ENCODE measurements around the gene MAP2K1. TPM values are rescaled to one million over a fixed set of nuclear protein-coding genes. Genes with fewer than 3 reads are reported as not detected.

The MAP2K1 gene
- total RNA-seq, 1 experiment from 2014 or later: 43.9 TPM

GRCh38 chr15:66403323-66403722, 16.6 kb downstream of the MAP2K1 start:
- H3K36me3 ChIP-seq: peaks cover 7% of the 10 kb centered on the region; the same call in 1 of the 2 replicates
- peaks cover 16% of the 10 kb centered on the region for H3K4me1 ChIP-seq (replicated peaks)
- DNase-seq (ENCODE audit: low read depth in 1 of 2, low spot score in 2 of 2): no peak
- H3K9me3 ChIP-seq (replicated peaks): no peaks in the 10 kb centered on the region; the same call in 1 of the 2 replicates
- H3K27me3 ChIP-seq (replicated peaks): no peaks in the 10 kb centered on the region
- H3K27ac ChIP-seq: no peak overlapping the region
- H3K4me3 ChIP-seq: no peak overlapping the region

GRCh38 chr15:66404122-66404521, 17.4 kb downstream of the MAP2K1 start:
- Histone ChIP-seq H3K9me3 (replicated peaks) (no peaks in the 10 kb centered on the region; the same call in 1 of the 2 replicates), H3K27ac (no peak overlapping the region), H3K4me3 (no peak overlapping the region), H3K4me1 (replicated peaks) (peaks cover 16% of the 10 kb centered on the region), H3K36me3 (peaks cover 7% of the 10 kb centered on the region; the same call in 1 of the 2 replicates), H3K27me3 (replicated peaks) (no peaks in the 10 kb centered on the region)
- DNase-seq (ENCODE audit: low read depth in 1 of 2, low spot score in 2 of 2): no peak

DNA sequence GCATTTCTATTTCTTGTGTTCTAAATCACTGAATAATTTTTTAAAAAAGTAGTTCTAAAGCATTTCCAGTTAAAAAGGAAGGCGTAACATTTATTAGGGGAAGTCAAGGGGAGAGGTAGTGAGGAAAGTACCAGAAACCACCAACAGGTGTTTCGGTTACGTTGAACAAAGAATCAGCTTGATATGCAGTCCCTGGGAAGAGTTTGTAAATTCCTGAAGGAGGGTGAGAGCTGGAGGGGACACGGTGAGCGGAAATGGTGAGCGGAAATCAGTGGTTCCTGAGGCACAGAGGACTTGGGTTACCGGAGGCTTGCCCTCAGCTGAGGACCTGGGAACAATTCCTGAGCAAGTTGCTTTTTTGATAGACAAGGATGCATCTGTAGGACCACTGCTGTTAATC, 17.8 kb downstream of the MAP2K1 start:
- no peak for DNase-seq (ENCODE audit: low read depth in 1 of 2, low spot score in 2 of 2)
- Histone ChIP-seq H3K4me1 (replicated peaks) (peaks cover 16% of the 10 kb centered on the region), H3K27me3 (replicated peaks) (no peaks in the 10 kb centered on the region), H3K27ac (no peak overlapping the region), H3K9me3 (replicated peaks) (no peaks in the 10 kb centered on the region; the same call in 1 of the 2 replicates), H3K4me3 (no peak overlapping the region), H3K36me3 (peaks cover 5% of the 10 kb centered on the region; the same call in 1 of the 2 replicates)

GRCh38 chr15:66405007-66405406, 18.3 kb downstream of the MAP2K1 start:
- H3K36me3 ChIP-seq: peaks cover 5% of the 10 kb centered on the region; the same call in 1 of the 2 replicates
- DNase-seq (ENCODE audit: low read depth in 1 of 2, low spot score in 2 of 2): no peak
- peaks cover 16% of the 10 kb centered on the region for H3K4me1 ChIP-seq (replicated peaks)
- no peaks in the 10 kb centered on the region for H3K27me3 ChIP-seq (replicated peaks)
- no peaks in the 10 kb centered on the region; the same call in 1 of the 2 replicates for H3K9me3 ChIP-seq (replicated peaks)
- no peak overlapping the region for H3K4me3 ChIP-seq
- no peak overlapping the region for H3K27ac ChIP-seq

DNA sequence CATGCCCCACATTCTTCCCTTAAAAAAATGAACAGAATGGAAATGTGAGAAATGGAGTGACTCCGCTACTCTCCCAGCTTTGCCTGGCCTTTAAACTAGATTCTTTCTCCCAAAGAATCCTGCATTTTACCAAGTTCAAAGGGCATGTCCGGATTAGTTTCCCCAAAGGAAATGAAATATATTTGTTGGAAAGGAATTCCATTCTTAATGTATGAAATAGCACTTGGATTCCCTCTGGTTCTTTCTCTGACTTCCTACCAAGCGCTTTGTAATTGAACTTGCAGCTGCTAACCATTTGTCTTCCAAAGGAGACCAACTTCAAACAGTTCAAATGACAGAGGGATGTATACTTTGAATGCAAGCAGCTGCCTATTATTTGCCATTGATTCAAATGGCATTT, 18.9 kb downstream of the MAP2K1 start:
- Histone ChIP-seq H3K27me3 (replicated peaks) (no peaks in the 10 kb centered on the region), H3K36me3 (peaks cover 5% of the 10 kb centered on the region; the same call in 1 of the 2 replicates), H3K4me1 (replicated peaks) (peaks cover 16% of the 10 kb centered on the region), H3K9me3 (replicated peaks) (no peaks in the 10 kb centered on the region), H3K4me3 (no peak overlapping the region), H3K27ac (no peak overlapping the region)
- no peak for DNase-seq (ENCODE audit: low read depth in 1 of 2, low spot score in 2 of 2)

GRCh38 chr15:66408254-66408653, 21.5 kb downstream of the MAP2K1 start:
- H3K9me3 ChIP-seq (replicated peaks): no peaks in the 10 kb centered on the region
- DNase-seq (ENCODE audit: low read depth in 1 of 2, low spot score in 2 of 2): no peak
- no peak overlapping the region for H3K4me3 ChIP-seq
- H3K27me3 ChIP-seq (replicated peaks): no peaks in the 10 kb centered on the region
- H3K4me1 ChIP-seq (replicated peaks): peaks cover 10% of the 10 kb centered on the region
- H3K36me3 ChIP-seq: no peaks in the 10 kb centered on the region
- no peak overlapping the region for H3K27ac ChIP-seq

DNA sequence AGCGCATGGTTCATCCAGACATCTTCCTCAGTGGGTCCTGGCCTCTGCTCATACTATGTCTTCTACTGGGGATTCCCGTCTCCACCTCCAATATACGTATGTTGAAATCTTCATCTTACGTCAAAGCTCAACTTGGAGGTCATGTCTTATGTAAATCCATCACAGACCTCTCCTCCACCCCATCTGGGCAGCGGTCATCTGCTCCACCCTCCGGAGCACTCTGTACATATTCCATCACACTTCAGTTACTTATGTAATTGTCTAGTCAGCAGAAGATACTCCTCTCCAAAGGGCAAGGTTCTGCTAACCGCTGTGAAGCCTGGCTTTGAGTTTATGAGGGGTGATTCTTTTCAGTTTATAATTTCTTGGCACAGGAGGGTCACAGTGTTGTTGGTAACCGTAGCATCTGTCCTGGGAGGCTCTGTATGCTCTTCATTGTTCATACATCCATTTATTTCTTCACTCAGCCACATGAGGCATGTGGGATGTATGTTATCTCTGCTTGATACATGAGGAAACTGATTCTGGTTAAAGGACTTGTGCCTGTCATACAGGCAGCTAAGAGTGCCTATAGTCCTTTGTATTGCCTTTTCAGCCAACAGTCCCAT, 22.1 kb downstream of the MAP2K1 start:
- H3K36me3 ChIP-seq: no peaks in the 10 kb centered on the region
- DNase-seq (ENCODE audit: low read depth in 1 of 2, low spot score in 2 of 2): no peak
- H3K9me3 ChIP-seq (replicated peaks): no peaks in the 10 kb centered on the region
- no peak overlapping the region for H3K4me3 ChIP-seq
- no peak overlapping the region for H3K27ac ChIP-seq
- peaks cover 5% of the 10 kb centered on the region for H3K4me1 ChIP-seq (replicated peaks)
- H3K27me3 ChIP-seq (replicated peaks): no peaks in the 10 kb centered on the region

GRCh38 chr15:66409565-66410108, 22.9 kb downstream of the MAP2K1 start:
- H3K9me3 ChIP-seq (replicated peaks): no peaks in the 10 kb centered on the region
- no peaks in the 10 kb centered on the region for H3K27me3 ChIP-seq (replicated peaks)
- no peak overlapping the region for H3K27ac ChIP-seq
- H3K36me3 ChIP-seq: peaks cover 3% of the 10 kb centered on the region; the same call in 1 of the 2 replicates
- H3K4me3 ChIP-seq: no peak overlapping the region
- no peaks in the 10 kb centered on the region for H3K4me1 ChIP-seq (replicated peaks)
- DNase-seq (ENCODE audit: low read depth in 1 of 2, low spot score in 2 of 2): no peak

DNA sequence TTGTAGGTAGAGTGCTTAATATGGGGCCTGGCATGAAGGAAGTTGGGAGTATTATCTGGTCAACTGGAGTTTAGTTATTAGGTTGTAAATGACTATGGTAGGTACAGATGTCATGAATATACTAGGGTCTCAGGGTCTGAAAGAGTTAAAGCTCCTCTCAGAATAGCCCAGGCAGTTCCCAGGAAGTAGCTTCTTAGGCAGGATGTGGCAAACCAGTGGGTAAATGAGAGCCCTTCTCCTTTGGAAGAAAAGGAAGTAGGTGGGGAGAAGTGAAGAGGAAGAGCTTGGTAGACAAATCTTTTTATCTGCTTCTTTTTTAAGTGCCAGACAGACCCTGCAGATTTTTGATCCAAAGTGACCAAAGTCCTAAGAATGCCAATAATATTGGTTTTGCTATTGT, 24.5 kb downstream of the MAP2K1 start:
- Histone ChIP-seq H3K36me3 (peaks cover 3% of the 10 kb centered on the region; the same call in 1 of the 2 replicates), H3K9me3 (replicated peaks) (no peaks in the 10 kb centered on the region), H3K27me3 (replicated peaks) (no peaks in the 10 kb centered on the region), H3K4me1 (replicated peaks) (no peaks in the 10 kb centered on the region), H3K27ac (no peak overlapping the region), H3K4me3 (no peak overlapping the region)
- DNase-seq (ENCODE audit: low read depth in 1 of 2, low spot score in 2 of 2): no peak

DNA sequence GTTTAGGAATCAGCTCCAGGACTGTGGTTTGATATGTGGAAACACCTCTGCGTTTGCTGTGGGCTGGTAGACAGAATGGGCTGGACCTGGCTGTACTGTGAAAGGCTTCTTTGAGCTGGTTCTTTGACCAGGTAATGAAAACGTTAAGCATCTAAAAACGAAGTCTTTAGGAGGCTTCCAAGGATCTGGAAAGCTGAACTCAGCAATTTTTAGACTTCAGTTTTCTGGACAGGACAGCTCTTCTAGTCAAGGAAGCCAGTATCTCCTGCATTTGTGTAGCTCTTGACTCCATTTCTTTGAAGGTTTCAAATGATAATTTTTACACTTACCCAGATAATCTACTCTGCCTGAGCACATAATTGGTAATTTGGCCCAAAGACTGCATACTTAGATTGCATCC, 25.5 kb downstream of the MAP2K1 start:
- no peaks in the 10 kb centered on the region for H3K27me3 ChIP-seq (replicated peaks)
- DNase-seq (ENCODE audit: low read depth in 1 of 2, low spot score in 2 of 2): no peak
- no peaks in the 10 kb centered on the region for H3K4me1 ChIP-seq (replicated peaks)
- no peak overlapping the region for H3K27ac ChIP-seq
- H3K9me3 ChIP-seq (replicated peaks): no peaks in the 10 kb centered on the region
- H3K4me3 ChIP-seq: no peak overlapping the region
- peaks cover 3% of the 10 kb centered on the region; the same call in 1 of the 2 replicates for H3K36me3 ChIP-seq

GRCh38 chr15:66413579-66413978, 26.9 kb downstream of the MAP2K1 start:
- Histone ChIP-seq H3K4me3 (no peak overlapping the region), H3K27ac (no peak overlapping the region), H3K36me3 (peaks cover 3% of the 10 kb centered on the region; the same call in 1 of the 2 replicates), H3K27me3 (replicated peaks) (no peaks in the 10 kb centered on the region), H3K9me3 (replicated peaks) (no peaks in the 10 kb centered on the region), H3K4me1 (replicated peaks) (no peaks in the 10 kb centered on the region)
- no peak for DNase-seq (ENCODE audit: low read depth in 1 of 2, low spot score in 2 of 2)

- no peaks in the 10 kb centered on the region for H3K27me3 ChIP-seq (replicated peaks)
- H3K4me1 ChIP-seq (replicated peaks): no peaks in the 10 kb centered on the region
- H3K4me3 ChIP-seq: no peak overlapping the region
- H3K36me3 ChIP-seq: peaks cover 3% of the 10 kb centered on the region; the same call in 1 of the 2 replicates
- H3K27ac ChIP-seq: no peak overlapping the region
- no peak for DNase-seq (ENCODE audit: low read depth in 1 of 2, low spot score in 2 of 2)
- H3K9me3 ChIP-seq (replicated peaks): no peaks in the 10 kb centered on the region
These were observed 28.6 kb downstream of the MAP2K1 start for GRCh38 chr15:66415360-66415759.

DNA sequence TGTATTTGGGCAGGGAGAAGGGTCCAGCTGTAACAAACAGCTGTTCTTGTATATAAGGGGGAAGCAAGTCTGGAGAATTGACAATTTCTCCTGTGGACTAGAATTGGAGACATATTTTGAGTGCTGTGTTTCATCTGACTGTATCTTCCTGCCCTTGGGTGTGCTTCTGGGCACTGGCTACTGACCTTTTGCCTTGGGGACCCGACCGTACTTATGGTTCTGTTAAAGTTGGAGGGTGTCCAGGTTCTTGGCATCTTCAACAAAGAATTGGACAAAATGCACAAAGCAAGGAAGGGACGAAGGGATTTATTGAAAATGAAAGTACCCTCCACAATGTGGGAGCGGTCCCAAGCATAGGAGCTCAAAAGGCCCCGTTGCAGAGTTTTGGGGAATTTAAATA, 31.0 kb downstream of the MAP2K1 start:
- Histone ChIP-seq H3K27ac (no peak overlapping the region), H3K4me1 (replicated peaks) (no peaks in the 10 kb centered on the region), H3K4me3 (no peak overlapping the region), H3K27me3 (replicated peaks) (no peaks in the 10 kb centered on the region), H3K9me3 (replicated peaks) (no peaks in the 10 kb centered on the region), H3K36me3 (peaks cover 3% of the 10 kb centered on the region; the same call in 1 of the 2 replicates)
- DNase-seq (ENCODE audit: low read depth in 1 of 2, low spot score in 2 of 2): no peak

DNA sequence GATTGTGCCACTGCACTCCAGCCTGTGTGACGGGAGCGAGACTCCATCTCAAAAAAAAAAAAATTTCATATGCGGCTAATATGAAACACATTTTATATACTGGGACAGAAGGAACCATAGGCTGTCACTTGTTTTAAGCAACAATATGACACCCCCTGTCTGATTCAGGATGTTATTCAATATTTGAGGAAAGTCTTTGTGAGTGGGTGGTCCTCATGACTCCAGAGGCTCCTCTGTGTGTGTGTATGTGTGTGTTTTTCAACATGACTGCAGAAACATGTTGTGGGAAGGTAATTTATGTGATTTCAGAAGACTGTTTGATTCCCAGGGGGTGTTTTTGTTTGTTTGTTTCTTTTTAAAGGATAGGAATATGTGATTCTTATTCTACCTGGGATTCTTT, 32.8 kb downstream of the MAP2K1 start:
- H3K27ac ChIP-seq: no peak overlapping the region
- no peaks in the 10 kb centered on the region for H3K9me3 ChIP-seq (replicated peaks)
- no peaks in the 10 kb centered on the region for H3K27me3 ChIP-seq (replicated peaks)
- no peaks in the 10 kb centered on the region for H3K36me3 ChIP-seq
- no peak overlapping the region for H3K4me3 ChIP-seq
- H3K4me1 ChIP-seq (replicated peaks): no peaks in the 10 kb centered on the region
- DNase-seq (ENCODE audit: low read depth in 1 of 2, low spot score in 2 of 2): no peak

All from SJSA1 (cell line).